DND-41 (cell line): ENCODE data around the gene SEPTIN5.

Experiments
- ATAC-seq: fragments of 200-7000 bp; cut with Tn5 transposase; 3 replicates; pipeline ENCODE4 v1.9.1; 2021; ENCODE audit warnings: low read depth; ENCODE audit not compliant: insufficient read depth
- DNase-seq: peaks from one replicate; pipeline ENCODE4 v3.0.0-alpha.2; 2020
- H2AFZ ChIP-seq: 2 replicates; pipeline ENCODE4 v1.6.0; 2012; ENCODE audit warnings: low read depth, low read length
- H3K27ac ChIP-seq: 2 replicates; pipeline ENCODE4 v1.5.1; 2012; ENCODE audit warnings: low read length, inconsistent platforms
- H3K27me3 ChIP-seq: fragments of 200-600 bp; sonication (generic); 2 replicates; pipeline ENCODE4 v1.6.0; 2012; ENCODE audit warnings: low read length, mild to moderate bottlenecking, inconsistent platforms; ENCODE audit not compliant: insufficient read depth, poor library complexity
- H3K36me3 ChIP-seq: 2 replicates; pipeline ENCODE4 v1.5.1; 2012; ENCODE audit warnings: low read length, inconsistent platforms; ENCODE audit not compliant: insufficient read depth
- H3K4me1 ChIP-seq: 2 replicates; pipeline ENCODE4 v1.5.1; 2012; ENCODE audit warnings: mild to moderate bottlenecking, low read length; ENCODE audit not compliant: insufficient read depth
- H3K4me2 ChIP-seq: 2 replicates; pipeline ENCODE4 v1.6.0; 2012; ENCODE audit warnings: mild to moderate bottlenecking, moderate library complexity, low read length, inconsistent platforms; ENCODE audit not compliant: insufficient read depth
- H3K4me3 ChIP-seq, 2 experiments: fragments of 200-600 bp in 1 of 2; shearing (Covaris generic) in 1 of 2; 2 replicates each; pipeline ENCODE4 v1.5.1; 2012 to 2016; ENCODE audit warnings: inconsistent platforms in 2 of 2, low read length in 2 of 2, mild to moderate bottlenecking in 2 of 2, low read depth in 1 of 2, moderate library complexity in 1 of 2
- H3K79me2 ChIP-seq: 2 replicates; pipeline ENCODE4 v1.6.0; 2012; ENCODE audit warnings: low read length, inconsistent platforms; ENCODE audit not compliant: insufficient read depth
- H3K9ac ChIP-seq: 2 replicates; pipeline ENCODE4 v1.6.0; 2012; ENCODE audit warnings: low read depth, mild to moderate bottlenecking, inconsistent platforms, low read length, moderate library complexity
- H3K9me3 ChIP-seq: 2 replicates; pipeline ENCODE4 v1.5.1; 2012; ENCODE audit warnings: low read length, moderate library complexity, mild to moderate bottlenecking, inconsistent platforms; ENCODE audit not compliant: insufficient read depth, severe bottlenecking
- H4K20me1 ChIP-seq: 2 replicates; pipeline ENCODE4 v1.6.0; 2012; ENCODE audit warnings: low read length; ENCODE audit not compliant: insufficient read depth
- CTCF ChIP-seq: IDR thresholded peaks from 2 replicates; pipeline ENCODE4 v1.5.1; 2012; ENCODE audit warnings: borderline replicate concordance, low read length, moderate library complexity, mild to moderate bottlenecking; ENCODE audit not compliant: poor library complexity, severe bottlenecking; ENCODE audit errors: extremely low read depth
- EZH2 ChIP-seq: IDR thresholded peaks from 3 replicates; pipeline ENCODE4 v1.6.1; 2012; ENCODE audit warnings: borderline replicate concordance, low read depth, mild to moderate bottlenecking, moderate library complexity, low read length, inconsistent platforms; ENCODE audit not compliant: severe bottlenecking

Gene SEPTIN5

DNA sequence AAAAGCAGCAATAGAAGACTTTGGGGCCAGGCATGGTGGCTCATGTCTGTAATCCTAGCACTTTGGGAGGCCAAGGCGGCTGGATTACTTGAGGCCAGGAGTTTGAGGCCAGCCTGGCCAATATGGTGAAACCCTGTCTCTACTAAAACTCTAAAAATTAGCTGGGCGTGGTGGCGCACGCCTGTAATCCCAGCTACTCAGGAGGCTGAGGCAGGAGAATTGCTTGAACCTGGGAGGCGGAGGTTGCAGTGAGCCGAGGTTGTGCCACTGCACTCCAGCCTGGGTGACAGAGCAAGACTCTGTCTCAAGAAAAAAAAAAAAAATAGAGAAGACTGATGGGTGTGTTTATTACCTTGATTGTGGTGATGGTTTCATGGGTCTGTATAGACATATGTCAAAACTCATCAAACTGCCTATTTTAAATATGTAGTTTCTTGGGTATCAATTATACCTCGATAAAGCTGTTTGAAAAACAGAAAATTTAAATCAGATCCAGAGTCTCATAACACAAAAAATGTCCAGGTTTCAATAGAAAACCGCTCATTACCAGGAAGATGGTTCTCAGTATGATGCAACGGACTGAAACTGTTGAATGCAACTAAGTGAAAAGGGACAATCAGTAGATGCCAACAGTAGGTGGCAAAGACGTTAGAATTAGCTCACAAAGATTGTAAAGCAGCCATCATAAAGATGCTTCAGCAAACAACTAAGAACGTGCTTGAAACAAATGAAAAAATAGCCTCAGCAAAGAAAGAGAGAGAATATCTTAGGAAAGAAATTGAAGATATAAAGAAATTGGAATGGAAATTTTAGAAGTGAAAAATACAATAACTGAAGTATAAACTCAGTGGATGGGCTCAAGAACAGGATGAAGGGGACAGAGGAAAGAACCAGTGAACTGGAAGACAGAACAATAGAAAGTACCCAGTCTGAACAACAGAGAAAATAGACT, 33.1 kb upstream of the SEPTIN5 start:
- no peak overlapping the region for H3K9ac ChIP-seq
- TF ChIP-seq EZH2 = no peak
- TF ChIP-seq CTCF = no peak
- no peak for DNase-seq
- H3K79me2 ChIP-seq = no peaks in the 10 kb centered on the region
- H3K4me2 ChIP-seq = no peak overlapping the region
- no peaks in the 10 kb centered on the region for H3K9me3 ChIP-seq
- H4K20me1 ChIP-seq = no peaks in the 10 kb centered on the region
- H2AFZ ChIP-seq = no peak overlapping the region
- no peaks in the 10 kb centered on the region for H3K4me1 ChIP-seq
- no peak overlapping the region for H3K27ac ChIP-seq
- H3K4me3 ChIP-seq = no peak overlapping the region
- ATAC-seq = no peak
- no peaks in the 10 kb centered on the region for H3K27me3 ChIP-seq
- no peaks in the 10 kb centered on the region for H3K36me3 ChIP-seq

- Histone ChIP-seq H3K4me1 (no peaks in the 10 kb centered on the region), H3K27me3 (no peaks in the 10 kb centered on the region), H3K4me3 (no peak overlapping the region), H2AFZ (no peak overlapping the region), H3K27ac (no peak overlapping the region), H4K20me1 (no peaks in the 10 kb centered on the region), H3K4me2 (no peak overlapping the region), H3K9me3 (no peaks in the 10 kb centered on the region), H3K9ac (no peak overlapping the region), H3K36me3 (no peaks in the 10 kb centered on the region), H3K79me2 (no peaks in the 10 kb centered on the region)
- DNase-seq (no peak), ATAC-seq (no peak)
- TF ChIP-seq CTCF = no peak
- TF ChIP-seq EZH2 = no peak
Measured at GRCh38 chr22:19681863-19682245, 32.4 kb upstream of the SEPTIN5 start.

GRCh38 chr22:19686946-19687345, 27.4 kb upstream of the SEPTIN5 start:
- H3K9ac ChIP-seq = no peak overlapping the region
- H3K4me3 ChIP-seq = no peak overlapping the region
- no peaks in the 10 kb centered on the region for H3K36me3 ChIP-seq
- no peaks in the 10 kb centered on the region for H3K9me3 ChIP-seq
- H3K27ac ChIP-seq = no peak overlapping the region
- no peaks in the 10 kb centered on the region for H3K27me3 ChIP-seq
- TF ChIP-seq CTCF (no peak), EZH2 (no peak)
- no peaks in the 10 kb centered on the region for H3K4me1 ChIP-seq
- no peak overlapping the region for H3K4me2 ChIP-seq
- no peaks in the 10 kb centered on the region for H3K79me2 ChIP-seq
- no peak overlapping the region for H2AFZ ChIP-seq
- ATAC-seq (no peak), DNase-seq (no peak)
- no peaks in the 10 kb centered on the region for H4K20me1 ChIP-seq
